Measurements from ENCODE around the gene WRAP73.
"Not testable (repeated sequence)": the region's sequence is repeated elsewhere in the genome, so short reads cannot be mapped to it uniquely, and the experiment has no call there.

Gene WRAP73

GRCh38 chr1:3624200-3625136 is 25.4 kb downstream of the WRAP73 start, which contains the start of gene TPRG1L:
TSS of gene TPRG1L (plus strand) at chr1:3625015. CDS start at chr1:3625073, 58 bp downstream.
- no peak for TF ChIP-seq CTCF (conservative IDR thresholded peaks at IDR 0.05; ENCODE audit: low read depth, low read length)
- DNase-seq (ENCODE audit: low read depth) = peak; percentile 95
- peak within 1 kb of the TSS; percentile 99 for H3K4me3 ChIP-seq (ENCODE audit: low read depth, low read length)

GRCh38 chr1:3623441-3624199 is 26.3 kb downstream of the WRAP73 start:
- TF ChIP-seq CTCF (conservative IDR thresholded peaks at IDR 0.05; ENCODE audit: low read depth, low read length) = no peak

GRCh38 chr1:3622102-3622501 is 27.8 kb downstream of the WRAP73 start:
- DNase-seq (ENCODE audit: low read depth); H3K4me3 ChIP-seq (ENCODE audit: low read depth, low read length): not testable (repeated sequence)

More at GRCh38 chr1:3623441-3624199, 26.3 kb downstream of the WRAP73 start:
- peak overlapping the region; percentile 99 for H3K4me3 ChIP-seq (ENCODE audit: low read depth, low read length)
- DNase-seq (ENCODE audit: low read depth) = no peak

- TF ChIP-seq CTCF (conservative IDR thresholded peaks at IDR 0.05; ENCODE audit: low read depth, low read length) = peak; percentile 67
Measured at GRCh38 chr1:3621151-3621671, 28.7 kb downstream of the WRAP73 start.

GRCh38 chr1:3620708-3621107 is 29.2 kb downstream of the WRAP73 start:
- DNase-seq (ENCODE audit: low read depth) = no peak
- H3K4me3 ChIP-seq (ENCODE audit: low read depth, low read length) = no peak overlapping the region
- TF ChIP-seq CTCF (conservative IDR thresholded peaks at IDR 0.05; ENCODE audit: low read depth, low read length) = no peak

More at GRCh38 chr1:3621151-3621671, 28.7 kb downstream of the WRAP73 start:
- H3K4me3 ChIP-seq (ENCODE audit: low read depth, low read length) = not testable (repeated sequence)
- peak; percentile 47 for DNase-seq (ENCODE audit: low read depth)

- TF ChIP-seq CTCF (conservative IDR thresholded peaks at IDR 0.05; ENCODE audit: low read depth, low read length) = peak; percentile 85
- H3K4me3 ChIP-seq (ENCODE audit: low read depth, low read length) = no peak overlapping the region
- peak; percentile 90 for DNase-seq (ENCODE audit: low read depth)
Measured at GRCh38 chr1:3618881-3619671, 30.8 kb downstream of the WRAP73 start.

Measured in choroid plexus epithelial cell (primary cell).